A673 (cell line): ENCODE measurements around the gene VRK2.

Experiments
- CTCF ChIP-seq: fragments of 300-800, 200-600 bp; sonication (generic); conservative IDR thresholded peaks from 2 replicates; pipeline ENCODE4 v1.5.1; 2017; ENCODE audit warnings: low read depth, mild to moderate bottlenecking, antibody characterized with exemption, low read length, moderate library complexity, mixed read lengths
- EZH2 ChIP-seq: fragments of 200-600 bp; sonication (generic); IDR thresholded peaks from 2 replicates; pipeline ENCODE4 v1.6.1; 2017; ENCODE audit warnings: borderline replicate concordance, low read depth, mild to moderate bottlenecking, mixed read lengths, antibody characterized with exemption, low read length; ENCODE audit not compliant: poor library complexity, severe bottlenecking

- no peak for TF ChIP-seq CTCF
- no peak for TF ChIP-seq EZH2
Observed at GRCh38 chr2:58047373-58047935, 848 bp downstream of the VRK2 start.
